Measurements from ENCODE around the gene UQCRFS1. TPM values are rescaled to one million over a fixed set of nuclear protein-coding genes. Genes with fewer than 3 reads are reported as not detected.

Gene UQCRFS1
- total RNA-seq, 5 donors from 2014 or later (not counting 1 experiment from before 2014, with no cell fraction given) = 17.3 to 24.4 (median 18.6) TPM

- WGBS (ENCODE audit: insufficient coverage) = no CpG with 5 or more reads among the region's 2 CpGs
- ChIA-PET CTCF (interaction anchor here in 1 of 2 donors (0.5 kb wide), 1 partner anchor 134 kb away, joined by 3 read pairs; no protein-coding TSS in a partner anchor), POLR2A (no interaction called here)
- peaks cover 0 to 7% (median 6%) of the 10 kb centered on the region in 3 donors for H3K9me3 Mint-ChIP-seq
- peaks cover 8 to 18% (median 18%) of the 10 kb centered on the region in 3 donors for H3K4me1 Mint-ChIP-seq
- no peaks in the 10 kb centered on the region for H3K27me3 ChIP-seq (replicated peaks in 1 of 2; ENCODE audit: control insufficient read depth in 2 of 2, extremely low read depth in 1 of 2, insufficient read depth in 2 of 2, low read length in 1 of 2)
- H3K27me3 Mint-ChIP-seq = no peaks in the 10 kb centered on the region
- no peaks in the 10 kb centered on the region for H3K9me3 ChIP-seq
- H3K27ac Mint-ChIP-seq = no peak overlapping the region
- peaks cover 20% of the 10 kb centered on the region for H3K36me3 Mint-ChIP-seq
- no peak for DNase-seq
- H3K4me3 Mint-ChIP-seq = no peak overlapping the region
- no peak for ATAC-seq (replicated peaks in 1 of 4)
- peaks cover 2 to 13% of the 10 kb centered on the region in 2 donors for H3K36me3 ChIP-seq (ENCODE audit: control insufficient read depth in 2 of 2, extremely low read depth in 1 of 2, insufficient read depth in 1 of 2, low read length in 1 of 2)
- H3K27ac ChIP-seq (ENCODE audit: low read length) = no peak overlapping the region
- no peak overlapping the region for H3K4me3 ChIP-seq (ENCODE audit: control insufficient read depth in 1 of 2, extremely low read depth in 1 of 2, low read length in 1 of 2)
- H3K4me1 ChIP-seq (ENCODE audit: control insufficient read depth in 1 of 2, extremely low read depth in 1 of 2, insufficient read depth in 2 of 2, low read length in 2 of 2) = no peaks in the 10 kb centered on the region
These were observed 11.1 kb downstream of the UQCRFS1 start for GRCh38 chr19:29201855-29202254.

GRCh38 chr19:29194658-29195057 lies 18.3 kb downstream of the UQCRFS1 start:
- POLR2A ChIA-PET = no interaction called here
- no peaks in the 10 kb centered on the region for H3K27me3 Mint-ChIP-seq
- H3K9me3 Mint-ChIP-seq = peaks cover 0 to 7% (median 6%) of the 10 kb centered on the region in 3 donors
- H3K27ac Mint-ChIP-seq = no peak overlapping the region
- peaks cover 4 to 7% (median 5%) of the 10 kb centered on the region in 3 donors for H3K4me1 Mint-ChIP-seq
- CTCF ChIA-PET = no interaction called here
- no peak for DNase-seq
- no peak for ATAC-seq (replicated peaks in 1 of 4)
- Histone ChIP-seq H3K4me3 (ENCODE audit: control insufficient read depth in 1 of 2, extremely low read depth in 1 of 2, low read length in 1 of 2) (no peak overlapping the region), H3K9me3 (no peaks in the 10 kb centered on the region), H3K36me3 (ENCODE audit: control insufficient read depth in 2 of 2, extremely low read depth in 1 of 2, insufficient read depth in 1 of 2, low read length in 1 of 2) (no peaks in the 10 kb centered on the region), H3K27me3 (replicated peaks in 1 of 2; ENCODE audit: control insufficient read depth in 2 of 2, extremely low read depth in 1 of 2, insufficient read depth in 2 of 2, low read length in 1 of 2) (peaks cover 0 to 4% of the 10 kb centered on the region in 2 experiments), H3K4me1 (ENCODE audit: control insufficient read depth in 1 of 2, extremely low read depth in 1 of 2, insufficient read depth in 2 of 2, low read length in 2 of 2) (no peaks in the 10 kb centered on the region), H3K27ac (ENCODE audit: low read length) (no peak overlapping the region)
- H3K4me3 Mint-ChIP-seq = no peak overlapping the region
- 100% methylated on average over 1 of the region's 2 CpGs for WGBS (ENCODE audit: insufficient coverage)
- peaks cover 3% of the 10 kb centered on the region for H3K36me3 Mint-ChIP-seq

GRCh38 chr19:29193155-29193554 lies 19.8 kb downstream of the UQCRFS1 start:
- Mint-ChIP-seq H3K4me3 (no peak overlapping the region), H3K36me3 (peaks cover 3% of the 10 kb centered on the region), H3K9me3 (peaks cover 0 to 4% (median 4%) of the 10 kb centered on the region in 3 donors), H3K4me1 (peaks cover 4 to 7% (median 5%) of the 10 kb centered on the region in 3 donors), H3K27me3 (no peaks in the 10 kb centered on the region), H3K27ac (no peak overlapping the region)
- H3K27me3 ChIP-seq (replicated peaks in 1 of 2; ENCODE audit: control insufficient read depth in 2 of 2, extremely low read depth in 1 of 2, insufficient read depth in 2 of 2, low read length in 1 of 2) = peaks cover 0 to 4% of the 10 kb centered on the region in 2 experiments
- H3K4me3 ChIP-seq (ENCODE audit: control insufficient read depth in 1 of 2, extremely low read depth in 1 of 2, low read length in 1 of 2) = no peak overlapping the region
- H3K36me3 ChIP-seq (ENCODE audit: control insufficient read depth in 2 of 2, extremely low read depth in 1 of 2, insufficient read depth in 1 of 2, low read length in 1 of 2) = no peaks in the 10 kb centered on the region
- no peak overlapping the region for H3K27ac ChIP-seq (ENCODE audit: low read length)
- CTCF ChIA-PET = no interaction called here
- H3K4me1 ChIP-seq (ENCODE audit: control insufficient read depth in 1 of 2, extremely low read depth in 1 of 2, insufficient read depth in 2 of 2, low read length in 2 of 2) = no peaks in the 10 kb centered on the region
- WGBS (ENCODE audit: insufficient coverage) = 13% methylated on average over 1 of the region's 5 CpGs
- POLR2A ChIA-PET = no interaction called here
- no peaks in the 10 kb centered on the region for H3K9me3 ChIP-seq
- DNase-seq (no peak), ATAC-seq (replicated peaks in 1 of 4) (no peak)

GRCh38 chr19:29191005-29191404 lies 21.9 kb downstream of the UQCRFS1 start:
- no peak for ATAC-seq (replicated peaks in 1 of 4)
- Histone ChIP-seq H3K4me1 (ENCODE audit: control insufficient read depth in 1 of 2, extremely low read depth in 1 of 2, insufficient read depth in 2 of 2, low read length in 2 of 2) (no peaks in the 10 kb centered on the region), H3K36me3 (ENCODE audit: control insufficient read depth in 2 of 2, extremely low read depth in 1 of 2, insufficient read depth in 1 of 2, low read length in 1 of 2) (no peaks in the 10 kb centered on the region), H3K4me3 (ENCODE audit: control insufficient read depth in 1 of 2, extremely low read depth in 1 of 2, low read length in 1 of 2) (no peak overlapping the region), H3K9me3 (no peaks in the 10 kb centered on the region), H3K27ac (ENCODE audit: low read length) (no peak overlapping the region), H3K27me3 (replicated peaks in 1 of 2; ENCODE audit: control insufficient read depth in 2 of 2, extremely low read depth in 1 of 2, insufficient read depth in 2 of 2, low read length in 1 of 2) (peaks cover 0 to 4% of the 10 kb centered on the region in 2 experiments)
- Mint-ChIP-seq H3K27ac (no peak overlapping the region), H3K4me3 (no peak overlapping the region), H3K27me3 (no peaks in the 10 kb centered on the region), H3K4me1 (peaks cover 4 to 7% (median 5%) of the 10 kb centered on the region in 3 donors), H3K9me3 (no peaks in the 10 kb centered on the region), H3K36me3 (no peaks in the 10 kb centered on the region)
- 87% methylated on average over 8 of the region's 8 CpGs for WGBS (ENCODE audit: insufficient coverage)
- ChIA-PET POLR2A (no interaction called here), CTCF (no interaction called here)
- DNase-seq = no peak

- H3K27ac Mint-ChIP-seq = no peak overlapping the region
These were observed 24.0 kb downstream of the UQCRFS1 start for GRCh38 chr19:29189033-29189360.

GRCh38 chr19:29188289-29189032 lies 24.5 kb downstream of the UQCRFS1 start:
- Mint-ChIP-seq H3K4me3 (no peak overlapping the region), H3K9me3 (no peaks in the 10 kb centered on the region), H3K4me1 (peaks cover 4 to 7% (median 5%) of the 10 kb centered on the region in 3 donors), H3K27me3 (peaks cover 0 to 10% of the 10 kb centered on the region in 2 donors), H3K27ac (no peak overlapping the region), H3K36me3 (no peaks in the 10 kb centered on the region)
- no peaks in the 10 kb centered on the region for H3K4me1 ChIP-seq (ENCODE audit: control insufficient read depth in 1 of 2, extremely low read depth in 1 of 2, insufficient read depth in 2 of 2, low read length in 2 of 2)
- no peaks in the 10 kb centered on the region for H3K36me3 ChIP-seq (ENCODE audit: control insufficient read depth in 2 of 2, extremely low read depth in 1 of 2, insufficient read depth in 1 of 2, low read length in 1 of 2)
- POLR2A ChIA-PET = no interaction called here
- H3K27ac ChIP-seq (ENCODE audit: low read length) = no peak overlapping the region
- 78% methylated on average over 4 of the region's 10 CpGs for WGBS (ENCODE audit: insufficient coverage)
- no peak overlapping the region for H3K4me3 ChIP-seq (ENCODE audit: control insufficient read depth in 1 of 2, extremely low read depth in 1 of 2, low read length in 1 of 2)
- ATAC-seq (replicated peaks in 1 of 4) = no peak
- peaks cover 0 to 4% of the 10 kb centered on the region in 2 experiments for H3K27me3 ChIP-seq (replicated peaks in 1 of 2; ENCODE audit: control insufficient read depth in 2 of 2, extremely low read depth in 1 of 2, insufficient read depth in 2 of 2, low read length in 1 of 2)
- CTCF ChIA-PET = no interaction called here
- H3K9me3 ChIP-seq = no peaks in the 10 kb centered on the region
- DNase-seq = no peak

More at GRCh38 chr19:29189033-29189360, 24.0 kb downstream of the UQCRFS1 start:
- H3K9me3 ChIP-seq = no peaks in the 10 kb centered on the region
- POLR2A ChIA-PET = no interaction called here
- H3K4me1 ChIP-seq (ENCODE audit: control insufficient read depth in 1 of 2, extremely low read depth in 1 of 2, insufficient read depth in 2 of 2, low read length in 2 of 2) = no peaks in the 10 kb centered on the region
- Mint-ChIP-seq H3K4me3 (no peak overlapping the region), H3K9me3 (no peaks in the 10 kb centered on the region), H3K4me1 (peaks cover 4 to 7% (median 5%) of the 10 kb centered on the region in 3 donors), H3K27me3 (peaks cover 0 to 7% of the 10 kb centered on the region in 2 donors), H3K36me3 (no peaks in the 10 kb centered on the region)
- peaks cover 0 to 4% of the 10 kb centered on the region in 2 experiments for H3K27me3 ChIP-seq (replicated peaks in 1 of 2; ENCODE audit: control insufficient read depth in 2 of 2, extremely low read depth in 1 of 2, insufficient read depth in 2 of 2, low read length in 1 of 2)
- H3K27ac ChIP-seq (ENCODE audit: low read length) = no peak overlapping the region
- CTCF ChIA-PET = no interaction called here
- no peaks in the 10 kb centered on the region for H3K36me3 ChIP-seq (ENCODE audit: control insufficient read depth in 2 of 2, extremely low read depth in 1 of 2, insufficient read depth in 1 of 2, low read length in 1 of 2)
- no peak for ATAC-seq (replicated peaks in 1 of 4)
- DNase-seq = no peak
- no peak overlapping the region for H3K4me3 ChIP-seq (ENCODE audit: control insufficient read depth in 1 of 2, extremely low read depth in 1 of 2, low read length in 1 of 2)
- 92% methylated on average over 6 of the region's 6 CpGs for WGBS (ENCODE audit: insufficient coverage)
